ENCODE data around the gene AMELY. TPM values are rescaled to one million over a fixed set of nuclear protein-coding genes. Genes with fewer than 3 reads are reported as not detected.
"Not testable (repeated sequence)": the region's sequence is repeated elsewhere in the genome, so short reads cannot be mapped to it uniquely, and the experiment has no call there.

AMELY gene
- polyA plus RNA-seq, 1 donor from 2014 or later, result not detected

DNA sequence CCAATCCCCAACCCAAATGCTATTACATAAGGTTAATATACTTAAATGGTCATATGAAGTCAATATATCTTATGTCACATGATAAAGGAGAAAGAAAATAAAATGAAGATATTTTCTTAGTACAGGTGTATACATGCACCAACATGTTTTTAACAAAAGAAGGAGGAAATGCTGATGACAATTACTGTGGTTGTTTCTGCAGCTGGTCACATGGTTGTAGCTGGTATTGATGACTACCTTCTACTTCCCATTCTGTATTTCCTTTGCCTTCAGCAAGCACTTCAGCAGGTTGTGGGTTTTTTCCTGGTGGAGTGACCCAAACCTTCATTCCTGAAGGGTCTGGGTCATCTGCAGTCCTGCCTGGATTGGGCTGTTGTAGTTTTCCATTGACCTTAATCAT, 9.4 kb downstream of the AMELY start:
- not testable (repeated sequence) for H3K27me3 Mint-ChIP-seq, H3K27ac Mint-ChIP-seq, H3K36me3 Mint-ChIP-seq, H3K4me3 Mint-ChIP-seq, H3K4me1 Mint-ChIP-seq, H3K9me3 Mint-ChIP-seq

DNA sequence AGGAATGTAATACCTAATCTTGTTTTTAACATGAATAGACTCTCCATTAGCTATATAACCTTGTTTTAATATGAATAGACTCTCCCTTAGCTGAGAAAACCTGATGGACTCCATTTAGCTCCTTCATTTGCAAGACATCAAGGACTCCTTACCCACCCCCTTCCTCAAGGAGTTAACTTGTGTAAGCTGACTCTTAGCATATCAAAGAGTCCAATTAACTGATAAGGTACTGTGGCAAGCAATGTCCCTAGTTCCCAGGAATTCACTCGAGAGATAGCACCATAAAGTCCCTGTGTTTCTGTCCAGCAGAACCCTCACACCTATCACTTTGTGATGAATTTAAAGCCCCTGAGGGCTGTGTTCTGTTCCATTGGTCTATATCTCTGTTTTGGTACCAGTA, 16.3 kb downstream of the AMELY start:
- no peaks in the 10 kb centered on the region for H3K27me3 Mint-ChIP-seq
- H3K27ac Mint-ChIP-seq, result no peak overlapping the region
- H3K36me3 Mint-ChIP-seq, result no peaks in the 10 kb centered on the region
- H3K4me1 Mint-ChIP-seq, result no peaks in the 10 kb centered on the region
- no peak overlapping the region for H3K4me3 Mint-ChIP-seq
- no peaks in the 10 kb centered on the region for H3K9me3 Mint-ChIP-seq

DNA sequence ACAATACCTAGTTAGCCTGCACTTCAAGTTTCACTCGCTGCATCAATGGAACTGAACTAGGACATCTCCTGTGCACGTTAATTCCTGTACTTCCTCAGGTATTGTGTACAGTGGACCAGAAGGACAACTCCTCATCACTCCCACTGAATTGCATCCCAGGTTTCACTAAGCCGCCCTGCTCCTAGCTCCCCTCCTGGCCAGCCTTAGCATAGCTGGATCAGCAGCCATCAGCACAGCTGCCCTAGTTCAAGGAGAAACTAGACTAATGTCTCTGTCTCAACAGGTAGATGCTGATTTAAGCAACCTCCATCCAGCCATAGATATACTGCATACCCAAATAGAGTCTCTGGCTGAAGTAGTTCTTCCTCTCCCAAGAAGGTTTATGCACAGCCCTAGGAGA, 17.1 kb downstream of the AMELY start:
- H3K4me3 Mint-ChIP-seq, result no peak overlapping the region
- no peaks in the 10 kb centered on the region for H3K36me3 Mint-ChIP-seq
- H3K4me1 Mint-ChIP-seq, result no peaks in the 10 kb centered on the region
- H3K27ac Mint-ChIP-seq, result no peak overlapping the region
- H3K9me3 Mint-ChIP-seq, result no peaks in the 10 kb centered on the region
- no peaks in the 10 kb centered on the region for H3K27me3 Mint-ChIP-seq

DNA sequence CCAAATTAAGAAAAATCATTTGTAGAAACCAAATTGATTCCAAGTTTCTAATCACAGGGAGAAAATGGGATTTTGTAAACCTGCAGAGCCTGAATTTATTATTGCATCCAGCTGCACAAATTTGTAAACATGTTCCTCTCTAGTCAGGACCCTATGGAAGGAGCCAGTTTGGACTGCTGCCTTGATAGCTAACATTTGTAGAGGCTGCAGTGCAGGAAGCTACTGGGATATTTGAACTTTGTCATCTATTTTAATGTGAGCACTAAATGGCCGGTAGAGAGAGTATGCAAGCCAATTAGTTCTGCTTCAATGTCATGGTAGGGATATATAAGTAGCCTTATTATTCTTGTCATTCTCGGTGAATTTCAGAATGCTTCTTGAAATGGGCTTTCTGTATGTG, 62.2 kb downstream of the AMELY start:
- Mint-ChIP-seq H3K9me3 (no peaks in the 10 kb centered on the region), H3K4me3 (no peak overlapping the region), H3K27me3 (no peaks in the 10 kb centered on the region), H3K4me1 (no peaks in the 10 kb centered on the region), H3K36me3 (no peaks in the 10 kb centered on the region), H3K27ac (no peak overlapping the region)

DNA sequence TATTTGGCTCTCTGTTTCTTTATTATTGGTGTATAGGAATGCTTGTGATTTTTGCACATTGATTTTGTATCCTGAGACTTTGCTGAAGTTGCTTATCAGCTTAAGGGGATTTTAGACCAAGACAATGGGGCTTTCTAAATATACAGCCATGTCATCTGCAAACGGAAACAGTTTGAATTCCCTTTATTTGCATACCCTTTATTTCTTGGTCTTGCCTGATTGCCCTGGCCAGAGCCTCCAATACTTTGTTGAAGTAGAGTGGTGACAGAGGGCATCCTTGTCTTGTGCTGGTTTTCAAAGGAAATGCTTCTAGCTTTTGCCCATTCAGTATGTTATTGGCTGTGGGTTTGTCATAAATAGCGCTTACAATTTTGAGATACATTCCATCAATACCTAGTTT, 68.9 kb downstream of the AMELY start:
- H3K4me3 Mint-ChIP-seq, H3K4me1 Mint-ChIP-seq, H3K27me3 Mint-ChIP-seq, H3K36me3 Mint-ChIP-seq, H3K9me3 Mint-ChIP-seq, H3K27ac Mint-ChIP-seq: not testable (repeated sequence)

Other genes starting within 250 kb of the AMELY start
- gene TBL1Y, start 1.1 kb downstream of the AMELY start, polyA plus RNA-seq, result not detected

Measured in IgD-negative memory B cell (primary cell).